ENCODE results near the gene EMC7.

Gene EMC7

DNA sequence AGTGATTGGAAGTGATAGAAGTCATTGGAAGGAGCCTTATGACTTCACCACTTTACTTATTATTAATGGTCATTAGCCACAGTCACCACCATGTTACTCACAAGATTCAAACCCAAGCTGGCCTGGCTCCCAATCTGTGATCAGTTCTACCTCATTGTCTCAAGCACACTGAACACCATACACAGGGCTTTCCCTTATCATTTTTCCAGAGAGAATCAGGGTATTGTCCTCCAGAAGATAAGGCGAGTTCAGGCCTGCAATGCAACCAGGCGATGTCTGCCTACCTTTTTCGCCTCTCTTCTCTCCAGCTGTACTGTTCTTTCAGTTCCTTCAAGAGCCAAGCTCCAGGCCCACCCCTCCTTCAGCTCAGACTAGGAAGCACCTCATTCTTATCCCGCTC lies 24.9 kb downstream of the EMC7 start:
- no peak for DNase-seq (ENCODE audit: extremely low spot score)
- TF ChIP-seq ELF4 (IDR thresholded peaks at IDR 0.05): no peak
- TF ChIP-seq LEF1 (IDR thresholded peaks at IDR 0.05; ENCODE audit: borderline replicate concordance): no peak
- TF ChIP-seq FOXM1 (IDR thresholded peaks at IDR 0.05; ENCODE audit: borderline replicate concordance): no peak
- no peak for TF ChIP-seq BHLHE40 (IDR thresholded peaks at IDR 0.05; ENCODE audit: borderline replicate concordance)
- no peak for TF ChIP-seq HDGF (IDR thresholded peaks at IDR 0.05; ENCODE audit: borderline replicate concordance)
- no peak for TF ChIP-seq CTBP1 (IDR thresholded peaks at IDR 0.05; ENCODE audit: borderline replicate concordance)
- no peak for TF ChIP-seq FOXA1 (IDR thresholded peaks at IDR 0.05)
- TF ChIP-seq ARNT (IDR thresholded peaks at IDR 0.05): no peak
- TF ChIP-seq L3MBTL2 (conservative IDR thresholded peaks at IDR 0.05): no peak
- TF ChIP-seq ZNF384 (IDR thresholded peaks at IDR 0.05): no peak
- TF ChIP-seq NFRKB (IDR thresholded peaks at IDR 0.05): no peak
- TF ChIP-seq TARDBP (IDR thresholded peaks at IDR 0.05): no peak
- TF ChIP-seq FOXK2 (IDR thresholded peaks at IDR 0.05): no peak
- TF ChIP-seq, protein P1, sequence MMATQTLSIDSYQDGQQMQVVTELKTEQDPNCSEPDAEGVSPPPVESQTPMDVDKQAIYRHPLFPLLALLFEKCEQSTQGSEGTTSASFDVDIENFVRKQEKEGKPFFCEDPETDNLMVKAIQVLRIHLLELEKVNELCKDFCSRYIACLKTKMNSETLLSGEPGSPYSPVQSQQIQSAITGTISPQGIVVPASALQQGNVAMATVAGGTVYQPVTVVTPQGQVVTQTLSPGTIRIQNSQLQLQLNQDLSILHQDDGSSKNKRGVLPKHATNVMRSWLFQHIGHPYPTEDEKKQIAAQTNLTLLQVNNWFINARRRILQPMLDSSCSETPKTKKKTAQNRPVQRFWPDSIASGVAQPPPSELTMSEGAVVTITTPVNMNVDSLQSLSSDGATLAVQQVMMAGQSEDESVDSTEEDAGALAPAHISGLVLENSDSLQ (IDR thresholded peaks at IDR 0.05): no peak
- no peak for TF ChIP-seq SUZ12 (IDR thresholded peaks at IDR 0.05)
- no peak for TF ChIP-seq SP1 (IDR thresholded peaks at IDR 0.05)
- ChIA-PET CTCF (no interaction called here), POLR2A (no interaction called here)

DNA sequence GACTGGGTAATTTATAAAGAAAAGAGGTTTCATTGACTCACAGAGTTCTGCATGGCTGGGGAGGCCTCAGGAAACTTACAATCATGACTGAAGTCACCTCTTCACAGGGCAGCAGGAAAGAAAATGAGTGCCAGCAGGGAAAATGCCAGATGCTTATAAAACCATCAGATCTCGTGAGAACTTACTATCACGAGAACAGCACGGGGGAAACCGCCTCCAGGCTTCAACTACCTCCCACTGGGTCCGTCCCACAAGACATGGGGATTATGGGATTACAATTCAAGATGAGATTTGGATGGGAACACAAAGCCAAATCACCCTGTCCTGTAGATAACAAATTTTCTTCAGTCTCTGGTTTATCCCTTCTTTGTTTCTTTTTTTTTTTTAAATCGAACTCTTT lies 31.7 kb downstream of the EMC7 start:
- TF ChIP-seq NFRKB (IDR thresholded peaks at IDR 0.05) (no peak), SUZ12 (IDR thresholded peaks at IDR 0.05) (no peak), CTBP1 (IDR thresholded peaks at IDR 0.05; ENCODE audit: borderline replicate concordance) (no peak), SP1 (IDR thresholded peaks at IDR 0.05) (no peak), ZNF384 (IDR thresholded peaks at IDR 0.05) (no peak), ELF4 (IDR thresholded peaks at IDR 0.05) (no peak), BHLHE40 (IDR thresholded peaks at IDR 0.05; ENCODE audit: borderline replicate concordance) (no peak), TARDBP (IDR thresholded peaks at IDR 0.05) (no peak), FOXA1 (IDR thresholded peaks at IDR 0.05) (no peak), HDGF (IDR thresholded peaks at IDR 0.05; ENCODE audit: borderline replicate concordance) (no peak), L3MBTL2 (conservative IDR thresholded peaks at IDR 0.05) (no peak), LEF1 (IDR thresholded peaks at IDR 0.05; ENCODE audit: borderline replicate concordance) (no peak), FOXK2 (IDR thresholded peaks at IDR 0.05) (no peak), ARNT (IDR thresholded peaks at IDR 0.05) (no peak), FOXM1 (IDR thresholded peaks at IDR 0.05; ENCODE audit: borderline replicate concordance) (no peak)
- TF ChIP-seq, protein P1 (IDR thresholded peaks at IDR 0.05): no peak
- DNase-seq (ENCODE audit: extremely low spot score): no peak
- ChIA-PET CTCF (no interaction called here), POLR2A (no interaction called here)

DNA sequence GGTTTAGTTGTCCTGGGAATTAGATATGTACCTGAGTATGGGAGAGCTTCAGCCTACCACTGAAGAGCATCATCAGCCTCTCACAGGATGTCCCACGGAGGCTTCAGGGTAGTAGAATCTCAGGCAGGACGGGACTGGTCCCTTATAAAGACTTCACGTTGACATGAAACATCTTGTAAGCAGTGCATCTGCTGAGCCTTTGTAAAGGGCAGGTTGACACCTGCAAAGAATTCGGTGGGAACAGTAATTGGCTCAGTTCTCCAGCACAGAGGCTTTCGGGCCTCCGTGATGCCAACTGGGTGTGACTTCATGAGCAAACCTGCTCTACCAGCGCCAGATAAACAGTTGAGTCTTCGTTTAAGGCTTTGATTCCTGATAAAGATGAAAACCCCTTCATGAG lies 35.7 kb downstream of the EMC7 start:
- ChIA-PET CTCF (no interaction called here), POLR2A (no interaction called here)
- DNase-seq (ENCODE audit: extremely low spot score): no peak
- TF ChIP-seq NFRKB (IDR thresholded peaks at IDR 0.05) (no peak), ARNT (IDR thresholded peaks at IDR 0.05) (no peak), ZNF384 (IDR thresholded peaks at IDR 0.05) (no peak), ELF4 (IDR thresholded peaks at IDR 0.05) (no peak), LEF1 (IDR thresholded peaks at IDR 0.05; ENCODE audit: borderline replicate concordance) (no peak), TARDBP (IDR thresholded peaks at IDR 0.05) (no peak), BHLHE40 (IDR thresholded peaks at IDR 0.05; ENCODE audit: borderline replicate concordance) (no peak)
- TF ChIP-seq, protein P1 (IDR thresholded peaks at IDR 0.05): no peak

DNA sequence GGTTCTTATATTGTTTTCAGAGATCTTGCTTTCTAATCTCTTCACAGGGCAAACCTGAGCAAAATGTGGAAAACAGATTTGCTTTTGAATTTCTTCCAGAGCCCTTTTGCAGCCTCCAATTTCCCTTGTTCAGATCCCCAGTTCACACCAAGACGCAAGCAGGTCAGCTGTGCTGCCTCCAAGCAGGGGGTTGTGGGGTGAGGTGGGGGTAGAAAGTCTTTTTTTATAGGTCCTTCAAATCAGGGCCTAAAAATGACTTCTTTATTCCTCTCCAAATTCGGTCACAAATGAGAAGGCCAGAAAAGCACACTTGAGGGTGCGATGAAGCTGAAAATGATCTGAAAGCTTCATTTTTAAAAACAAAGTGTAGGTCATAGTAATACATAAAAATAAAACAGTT lies 36.4 kb downstream of the EMC7 start:
- TF ChIP-seq FOXK2 (IDR thresholded peaks at IDR 0.05) (no peak), SP1 (IDR thresholded peaks at IDR 0.05) (no peak), HDGF (IDR thresholded peaks at IDR 0.05; ENCODE audit: borderline replicate concordance) (no peak), SUZ12 (IDR thresholded peaks at IDR 0.05) (no peak), ZNF384 (IDR thresholded peaks at IDR 0.05) (no peak), LEF1 (IDR thresholded peaks at IDR 0.05; ENCODE audit: borderline replicate concordance) (no peak), ARNT (IDR thresholded peaks at IDR 0.05) (no peak), TARDBP (IDR thresholded peaks at IDR 0.05) (no peak), FOXM1 (IDR thresholded peaks at IDR 0.05; ENCODE audit: borderline replicate concordance) (no peak), NFRKB (IDR thresholded peaks at IDR 0.05) (no peak), ELF4 (IDR thresholded peaks at IDR 0.05) (no peak), BHLHE40 (IDR thresholded peaks at IDR 0.05; ENCODE audit: borderline replicate concordance) (no peak), FOXA1 (IDR thresholded peaks at IDR 0.05) (no peak), L3MBTL2 (conservative IDR thresholded peaks at IDR 0.05) (no peak)
- POLR2A ChIA-PET: no interaction called here
- CTCF ChIA-PET: no interaction called here

DNA sequence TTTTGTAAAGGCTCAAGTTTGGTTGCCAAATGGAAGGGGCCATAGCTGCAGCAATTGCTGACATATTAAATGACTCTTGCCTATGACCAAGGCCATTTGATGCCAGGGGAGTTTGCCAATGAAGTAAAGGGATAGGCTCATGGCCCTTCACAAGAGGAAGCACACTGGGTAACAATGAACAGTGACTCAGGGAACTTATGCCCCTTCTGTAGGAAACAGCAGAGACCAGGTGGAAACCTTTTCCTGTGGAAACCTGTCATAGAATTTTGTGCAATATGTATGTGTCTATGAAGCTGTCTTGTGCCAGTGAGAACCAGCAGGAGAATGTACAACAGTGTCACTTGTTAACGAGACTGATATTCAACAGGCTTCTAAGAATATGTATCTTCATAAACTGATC lies 37.2 kb downstream of the EMC7 start:
- ChIA-PET POLR2A (no interaction called here), CTCF (no interaction called here)
- TF ChIP-seq ELF4 (IDR thresholded peaks at IDR 0.05) (no peak), BHLHE40 (IDR thresholded peaks at IDR 0.05; ENCODE audit: borderline replicate concordance) (no peak), ZNF384 (IDR thresholded peaks at IDR 0.05) (no peak), FOXA1 (IDR thresholded peaks at IDR 0.05) (no peak), ARNT (IDR thresholded peaks at IDR 0.05) (no peak)
- DNase-seq (ENCODE audit: extremely low spot score): no peak

More for the DNA sequence above, 36.4 kb downstream of the EMC7 start:
- DNase-seq (ENCODE audit: extremely low spot score): no peak

DNA sequence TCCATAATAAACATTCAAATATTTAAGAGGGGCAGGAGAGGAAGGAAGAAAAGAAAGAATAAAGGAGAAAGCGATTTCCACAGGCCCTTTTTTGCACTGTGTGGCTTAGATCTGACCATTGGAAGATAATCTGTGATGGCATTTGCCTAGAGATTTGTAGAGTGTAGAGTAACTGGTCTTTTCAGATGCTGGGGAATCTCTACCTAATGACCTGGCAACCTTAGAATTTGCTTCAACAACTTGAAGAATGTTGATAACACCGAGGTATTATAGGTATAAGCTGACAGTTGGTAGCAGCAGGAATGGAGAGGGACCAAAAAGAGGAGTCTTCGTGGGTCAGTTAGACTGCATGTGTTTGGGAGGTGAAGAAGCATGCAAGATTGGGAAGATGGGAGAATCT lies 41.7 kb downstream of the EMC7 start:
- ChIA-PET CTCF (no interaction called here), POLR2A (no interaction called here)

More for the DNA sequence above, 41.7 kb downstream of the EMC7 start:
- TF ChIP-seq SP1 (IDR thresholded peaks at IDR 0.05) (no peak), BHLHE40 (IDR thresholded peaks at IDR 0.05; ENCODE audit: borderline replicate concordance) (no peak), ELF4 (IDR thresholded peaks at IDR 0.05) (no peak), ARNT (IDR thresholded peaks at IDR 0.05) (no peak), NFRKB (IDR thresholded peaks at IDR 0.05) (no peak), HDGF (IDR thresholded peaks at IDR 0.05; ENCODE audit: borderline replicate concordance) (no peak), TARDBP (IDR thresholded peaks at IDR 0.05) (no peak), SUZ12 (IDR thresholded peaks at IDR 0.05) (no peak), FOXA1 (IDR thresholded peaks at IDR 0.05) (no peak), L3MBTL2 (conservative IDR thresholded peaks at IDR 0.05) (no peak), CTBP1 (IDR thresholded peaks at IDR 0.05; ENCODE audit: borderline replicate concordance) (no peak)
- TF ChIP-seq, protein P1 (IDR thresholded peaks at IDR 0.05): no peak
- DNase-seq (ENCODE audit: extremely low spot score): no peak
